ENCODE results near the gene MEIS1. TPM values are rescaled to one million over a fixed set of nuclear protein-coding genes. Genes with fewer than 3 reads are reported as not detected.

Gene MEIS1
- total RNA-seq, 1 donor from 2014 or later = not detected

- Mint-ChIP-seq H3K9me3 (no peaks in the 10 kb centered on the region), H3K36me3 (ENCODE audit: low read depth) (no peaks in the 10 kb centered on the region), H3K4me1 (no peaks in the 10 kb centered on the region), H3K27ac (no peak overlapping the region), H3K27me3 (no peaks in the 10 kb centered on the region), H3K4me3 (no peak overlapping the region)
- intact Hi-C loops (cut with micrococcal nuclease) = no loop called here
- DNase-seq = no peak
Measured at GRCh38 chr2:66528974-66529724, 94.2 kb downstream of the MEIS1 start.

DNA sequence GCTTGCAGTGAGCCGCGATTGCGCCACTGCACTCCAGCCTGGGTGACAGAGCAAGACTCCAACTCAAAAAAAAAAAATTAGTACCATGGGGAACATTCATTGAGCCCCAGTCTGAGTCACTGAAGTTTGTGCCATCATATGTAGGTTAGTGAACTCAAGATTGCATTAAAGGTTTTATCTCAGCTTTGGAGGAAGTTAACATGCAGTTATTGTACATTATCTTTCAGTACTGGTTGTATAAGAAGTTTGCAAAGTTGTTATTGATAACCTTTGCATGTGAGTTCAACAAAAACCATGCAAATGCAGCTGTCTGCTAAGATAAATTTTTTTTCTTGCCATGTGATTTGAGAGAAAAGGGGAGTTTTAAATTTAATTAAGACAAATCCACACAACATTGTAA, 95.7 kb downstream of the MEIS1 start:
- no peak for DNase-seq
- Mint-ChIP-seq H3K4me3 (no peak overlapping the region), H3K36me3 (ENCODE audit: low read depth) (no peaks in the 10 kb centered on the region), H3K4me1 (no peaks in the 10 kb centered on the region), H3K27ac (no peak overlapping the region), H3K9me3 (no peaks in the 10 kb centered on the region), H3K27me3 (no peaks in the 10 kb centered on the region)
- intact Hi-C loops (cut with micrococcal nuclease) = no loop called here

- H3K27me3 Mint-ChIP-seq = no peaks in the 10 kb centered on the region
- no peak overlapping the region for H3K27ac Mint-ChIP-seq
- no peaks in the 10 kb centered on the region for H3K9me3 Mint-ChIP-seq
- no peaks in the 10 kb centered on the region for H3K4me1 Mint-ChIP-seq
- H3K36me3 Mint-ChIP-seq (ENCODE audit: low read depth) = no peaks in the 10 kb centered on the region
- intact Hi-C loops (cut with micrococcal nuclease) = no loop called here
- no peak overlapping the region for H3K4me3 Mint-ChIP-seq
- no peak for DNase-seq
Measured at GRCh38 chr2:66531155-66531554, 96.2 kb downstream of the MEIS1 start.

- H3K27ac Mint-ChIP-seq = no peak overlapping the region
- H3K4me3 Mint-ChIP-seq = no peak overlapping the region
- no peaks in the 10 kb centered on the region for H3K27me3 Mint-ChIP-seq
- H3K4me1 Mint-ChIP-seq = no peaks in the 10 kb centered on the region
- intact Hi-C loops (cut with micrococcal nuclease) = no loop called here
- H3K36me3 Mint-ChIP-seq (ENCODE audit: low read depth) = no peaks in the 10 kb centered on the region
- no peak for DNase-seq
- no peaks in the 10 kb centered on the region for H3K9me3 Mint-ChIP-seq
Measured at GRCh38 chr2:66531567-66531966, 96.6 kb downstream of the MEIS1 start.

DNA sequence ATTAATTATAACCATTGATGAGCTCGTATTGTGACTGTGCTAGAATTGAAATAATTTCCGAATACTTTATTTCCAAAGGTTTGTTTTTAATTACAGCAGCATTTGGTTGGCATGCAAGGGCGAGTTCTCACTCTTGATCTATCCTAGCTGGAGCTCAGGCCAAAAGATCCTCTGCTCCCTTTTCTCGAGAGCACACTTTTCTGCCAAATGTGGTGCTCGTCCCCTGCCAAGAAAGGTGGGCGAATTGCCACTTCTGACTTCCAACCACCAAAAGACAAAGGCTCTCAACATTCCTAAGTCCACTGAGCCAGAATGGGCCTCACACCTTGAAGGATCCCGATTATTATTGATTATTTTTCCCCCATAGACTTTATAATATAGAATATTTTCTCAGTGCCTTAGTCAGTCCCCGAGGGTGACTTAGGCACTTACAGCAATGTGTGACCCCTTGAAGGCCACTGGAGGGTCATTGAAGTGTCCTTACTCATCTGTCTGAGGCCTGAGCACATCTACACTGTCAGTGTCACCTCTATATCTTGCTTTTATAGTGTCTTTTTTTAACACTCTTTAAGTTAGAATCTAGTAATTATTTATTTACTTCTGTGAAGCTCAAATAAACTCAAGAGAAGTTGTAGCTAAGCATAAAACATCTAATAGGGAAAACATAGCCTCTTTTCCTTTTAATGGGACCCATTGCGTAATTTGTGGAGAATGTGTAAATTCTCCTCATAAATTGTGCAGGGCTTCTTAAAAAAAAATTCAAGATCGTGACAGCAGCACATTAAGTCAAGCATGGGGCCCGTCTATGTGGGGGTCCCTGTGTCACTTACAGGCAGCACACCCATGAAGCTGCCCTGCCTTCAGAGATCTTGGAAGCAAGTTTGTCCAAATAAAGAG, 98.3 kb downstream of the MEIS1 start:
- Mint-ChIP-seq H3K36me3 (ENCODE audit: low read depth) (no peaks in the 10 kb centered on the region), H3K4me1 (no peaks in the 10 kb centered on the region), H3K27me3 (no peaks in the 10 kb centered on the region), H3K4me3 (no peak overlapping the region), H3K9me3 (no peaks in the 10 kb centered on the region), H3K27ac (no peak overlapping the region)
- intact Hi-C loops (cut with micrococcal nuclease) = no loop called here
- no peak for DNase-seq

- Mint-ChIP-seq H3K4me3 (no peak overlapping the region), H3K27me3 (no peaks in the 10 kb centered on the region)
Measured at GRCh38 chr2:66534461-66534860, 99.5 kb downstream of the MEIS1 start.

DNA sequence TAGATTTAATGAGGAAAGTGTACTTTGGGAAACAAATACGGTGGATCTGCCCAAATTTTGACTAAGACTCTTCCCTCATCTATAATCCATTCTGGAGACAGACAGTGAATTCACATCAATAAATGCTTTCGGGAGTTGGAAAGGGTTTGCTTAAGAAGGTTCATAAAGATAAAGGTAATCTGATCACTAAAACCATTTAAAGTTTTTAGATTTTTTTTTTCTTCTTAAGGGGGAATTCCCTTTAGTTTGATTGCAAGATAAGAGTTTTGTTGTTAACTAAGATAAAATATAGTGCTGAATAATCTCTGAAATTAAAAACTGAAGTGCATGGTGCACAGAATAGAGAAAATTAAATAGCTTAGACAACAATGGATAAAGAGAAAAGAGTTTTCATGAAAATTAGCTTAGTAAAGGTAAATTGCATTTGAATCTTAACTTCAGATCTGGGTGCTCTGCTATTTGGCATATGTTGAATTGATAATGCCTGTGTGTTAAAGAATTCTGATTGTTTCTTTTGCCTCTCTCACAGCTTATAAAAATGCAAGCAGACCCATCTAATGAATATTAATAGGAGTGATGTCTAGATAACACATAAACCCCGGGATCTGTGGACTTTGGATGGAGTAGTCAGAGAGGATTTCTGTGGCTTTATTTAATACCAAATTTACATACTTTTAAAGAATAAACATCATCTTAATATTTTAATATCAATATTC, 100.8 kb downstream of the MEIS1 start:
- DNase-seq = no peak
- intact Hi-C loops (cut with micrococcal nuclease) = no loop called here
- H3K9me3 Mint-ChIP-seq = no peaks in the 10 kb centered on the region
- no peaks in the 10 kb centered on the region for H3K4me1 Mint-ChIP-seq
- H3K27me3 Mint-ChIP-seq = no peaks in the 10 kb centered on the region
- H3K4me3 Mint-ChIP-seq = no peak overlapping the region
- H3K36me3 Mint-ChIP-seq (ENCODE audit: low read depth) = no peaks in the 10 kb centered on the region
- H3K27ac Mint-ChIP-seq = no peak overlapping the region

More at GRCh38 chr2:66534461-66534860, 99.5 kb downstream of the MEIS1 start:
- Mint-ChIP-seq H3K4me1 (no peaks in the 10 kb centered on the region), H3K36me3 (ENCODE audit: low read depth) (no peaks in the 10 kb centered on the region), H3K9me3 (no peaks in the 10 kb centered on the region), H3K27ac (no peak overlapping the region)
- DNase-seq = no peak
- intact Hi-C loops (cut with micrococcal nuclease) = no loop called here

DNA sequence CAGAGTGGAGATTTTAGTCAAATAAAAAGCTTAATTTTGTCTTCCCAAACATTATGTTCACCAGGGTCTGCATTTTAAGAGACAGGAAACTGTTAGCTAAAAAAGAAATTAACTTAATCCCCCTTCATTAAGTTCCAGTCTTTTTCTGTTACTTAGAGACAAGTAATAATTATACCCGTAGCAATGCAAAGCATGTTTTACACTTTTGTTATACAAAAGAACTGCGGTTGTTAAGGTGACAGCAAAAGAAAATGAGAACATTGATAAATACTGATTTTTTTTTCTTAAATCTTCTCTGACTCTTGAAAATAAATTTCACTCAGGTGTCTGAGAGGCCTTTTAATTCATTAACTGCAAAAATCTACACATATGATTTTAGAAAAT, 101.4 kb downstream of the MEIS1 start:
- no peak for DNase-seq
- H3K9me3 Mint-ChIP-seq = no peaks in the 10 kb centered on the region
- H3K4me3 Mint-ChIP-seq = no peak overlapping the region
- no peaks in the 10 kb centered on the region for H3K4me1 Mint-ChIP-seq
- H3K27ac Mint-ChIP-seq = no peak overlapping the region
- no peaks in the 10 kb centered on the region for H3K36me3 Mint-ChIP-seq (ENCODE audit: low read depth)
- intact Hi-C loops (cut with micrococcal nuclease) = no loop called here
- H3K27me3 Mint-ChIP-seq = no peaks in the 10 kb centered on the region

DNA sequence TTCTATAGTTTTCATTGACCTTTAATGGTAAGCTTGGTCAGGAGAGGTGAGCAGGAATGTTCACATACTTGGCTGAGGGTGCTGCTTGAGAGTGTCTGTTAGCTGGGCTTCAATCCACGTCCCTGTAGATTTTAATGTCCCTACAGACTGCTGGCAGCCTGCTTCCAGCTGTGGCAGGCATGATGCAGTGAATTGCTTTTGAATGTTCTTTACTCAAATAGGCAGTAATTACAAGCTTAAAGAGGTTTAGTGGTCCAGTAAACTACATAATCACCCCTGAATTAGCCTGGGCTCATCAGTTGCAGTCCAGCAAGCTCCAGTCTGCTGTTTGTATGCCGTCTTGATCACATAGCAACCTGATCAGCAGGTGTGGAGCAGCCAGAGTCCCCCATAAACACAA, 102.1 kb downstream of the MEIS1 start:
- DNase-seq = no peak
- intact Hi-C loops (cut with micrococcal nuclease) = no loop called here
- no peak overlapping the region for H3K27ac Mint-ChIP-seq
- no peaks in the 10 kb centered on the region for H3K9me3 Mint-ChIP-seq
- no peaks in the 10 kb centered on the region for H3K4me1 Mint-ChIP-seq
- H3K4me3 Mint-ChIP-seq = no peak overlapping the region
- H3K36me3 Mint-ChIP-seq (ENCODE audit: low read depth) = no peaks in the 10 kb centered on the region
- H3K27me3 Mint-ChIP-seq = no peaks in the 10 kb centered on the region

DNA sequence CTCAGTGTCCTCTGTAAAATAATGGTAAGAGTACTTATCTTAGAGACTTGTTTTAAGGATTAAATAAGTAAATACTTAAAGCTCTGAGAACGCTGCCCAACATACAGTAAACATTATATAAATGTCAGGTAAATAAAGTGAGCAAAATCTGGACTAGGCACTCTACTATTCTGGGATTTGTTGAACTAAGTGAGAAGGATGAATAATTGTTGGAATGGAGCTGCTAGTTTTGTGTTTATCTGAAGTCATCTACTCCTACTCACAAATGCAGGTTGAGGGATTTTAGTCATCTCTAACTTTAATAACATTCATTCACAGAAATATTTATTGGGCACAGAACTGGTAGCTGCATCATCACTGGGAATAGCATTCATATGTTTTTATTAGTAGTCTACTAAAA, 103.4 kb downstream of the MEIS1 start:
- Mint-ChIP-seq H3K9me3 (no peaks in the 10 kb centered on the region), H3K27me3 (no peaks in the 10 kb centered on the region), H3K4me1 (no peaks in the 10 kb centered on the region), H3K4me3 (no peak overlapping the region), H3K27ac (no peak overlapping the region), H3K36me3 (ENCODE audit: low read depth) (no peaks in the 10 kb centered on the region)
- no peak for DNase-seq
- intact Hi-C loops (cut with micrococcal nuclease) = no loop called here

DNA sequence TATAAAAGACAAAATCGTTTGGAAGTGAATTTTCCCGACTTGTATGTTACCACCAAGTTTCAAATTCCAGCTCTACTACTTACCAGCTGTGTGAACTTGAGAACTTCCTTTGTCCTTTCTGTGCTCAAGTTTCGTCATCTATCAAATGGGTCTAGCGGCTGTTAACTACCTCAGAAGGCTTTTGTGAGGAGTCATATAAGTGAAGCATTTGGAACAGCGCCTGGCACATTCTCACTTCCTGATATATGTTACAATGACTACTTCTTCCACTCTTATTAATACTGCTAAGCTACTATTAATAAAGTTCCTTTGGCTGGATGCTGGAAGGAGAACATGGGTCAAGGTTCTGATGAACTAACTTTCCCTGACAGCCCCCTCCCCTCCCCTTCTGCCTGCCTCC, 104.5 kb downstream of the MEIS1 start:
- H3K4me3 Mint-ChIP-seq = no peak overlapping the region
- H3K27ac Mint-ChIP-seq = no peak overlapping the region
- H3K4me1 Mint-ChIP-seq = no peaks in the 10 kb centered on the region
- no peaks in the 10 kb centered on the region for H3K9me3 Mint-ChIP-seq
- H3K36me3 Mint-ChIP-seq (ENCODE audit: low read depth) = no peaks in the 10 kb centered on the region
- intact Hi-C loops (cut with micrococcal nuclease) = no loop called here
- DNase-seq = no peak
- H3K27me3 Mint-ChIP-seq = no peaks in the 10 kb centered on the region

GRCh38 chr2:66541646-66542045, 106.7 kb downstream of the MEIS1 start:
- Mint-ChIP-seq H3K4me1 (no peaks in the 10 kb centered on the region), H3K27ac (no peak overlapping the region), H3K9me3 (no peaks in the 10 kb centered on the region), H3K4me3 (no peak overlapping the region), H3K27me3 (no peaks in the 10 kb centered on the region), H3K36me3 (ENCODE audit: low read depth) (no peaks in the 10 kb centered on the region)
- no peak for DNase-seq
- intact Hi-C loops (cut with micrococcal nuclease) = no loop called here

- Mint-ChIP-seq H3K36me3 (ENCODE audit: low read depth) (no peaks in the 10 kb centered on the region), H3K27ac (no peak overlapping the region), H3K4me3 (no peak overlapping the region), H3K4me1 (no peaks in the 10 kb centered on the region), H3K9me3 (no peaks in the 10 kb centered on the region), H3K27me3 (no peaks in the 10 kb centered on the region)
- intact Hi-C loops (cut with micrococcal nuclease) = no loop called here
- no peak for DNase-seq
Measured at GRCh38 chr2:66543257-66543767, 108.4 kb downstream of the MEIS1 start.

- H3K27me3 Mint-ChIP-seq = no peaks in the 10 kb centered on the region
- H3K36me3 Mint-ChIP-seq (ENCODE audit: low read depth) = no peaks in the 10 kb centered on the region
- no peak overlapping the region for H3K27ac Mint-ChIP-seq
- no peaks in the 10 kb centered on the region for H3K9me3 Mint-ChIP-seq
- intact Hi-C loops (cut with micrococcal nuclease) = no loop called here
- H3K4me3 Mint-ChIP-seq = no peak overlapping the region
- no peak for DNase-seq
- H3K4me1 Mint-ChIP-seq = no peaks in the 10 kb centered on the region
Measured at GRCh38 chr2:66544258-66544657, 109.3 kb downstream of the MEIS1 start.

All from activated CD4-positive, alpha-beta T cell treated with anti-CD3 and anti-CD28 coated beads, Interleukin-2, amount 10 ng/mL, durations not matched to agents 24 days and 14 days (primary cell).